Coronary artery (tissue), 2 donors: ENCODE results near the gene MLST8.

Source experiments
- DNase-seq: peaks from one replicate; pipeline ENCODE4 v3.0.0-alpha.2; 2017; ENCODE audit warnings: low spot score
- H3K27ac ChIP-seq, 2 donors: fragments of 200-600 bp; sonication (generic); one replicate each; pipeline ENCODE4 v1.5.1; 2016 to 2019
- H3K4me3 ChIP-seq: fragments of 200-600 bp; sonication (generic); 2 replicates; pipeline ENCODE4 v1.5.1; 2016; ENCODE audit warnings: mild to moderate bottlenecking, moderate library complexity
- CTCF ChIP-seq: fragments of 200-600 bp; sonication (generic); IDR thresholded peaks from one replicate; pipeline ENCODE4 v1.5.1; 2019; ENCODE audit warnings: antibody characterized with exemption

The MLST8 gene

GRCh38 chr16:2173916-2174315 lies 31.3 kb upstream of the MLST8 start:
- no peak for TF ChIP-seq CTCF
- no peak overlapping the region for H3K4me3 ChIP-seq
- no peak overlapping the region for H3K27ac ChIP-seq
- no peak for DNase-seq

GRCh38 chr16:2174396-2175131 lies 30.7 kb upstream of the MLST8 start:
- no peak for DNase-seq
- H3K4me3 ChIP-seq, result no peak overlapping the region
- no peak overlapping the region for H3K27ac ChIP-seq
- TF ChIP-seq CTCF, result no peak

DNA sequence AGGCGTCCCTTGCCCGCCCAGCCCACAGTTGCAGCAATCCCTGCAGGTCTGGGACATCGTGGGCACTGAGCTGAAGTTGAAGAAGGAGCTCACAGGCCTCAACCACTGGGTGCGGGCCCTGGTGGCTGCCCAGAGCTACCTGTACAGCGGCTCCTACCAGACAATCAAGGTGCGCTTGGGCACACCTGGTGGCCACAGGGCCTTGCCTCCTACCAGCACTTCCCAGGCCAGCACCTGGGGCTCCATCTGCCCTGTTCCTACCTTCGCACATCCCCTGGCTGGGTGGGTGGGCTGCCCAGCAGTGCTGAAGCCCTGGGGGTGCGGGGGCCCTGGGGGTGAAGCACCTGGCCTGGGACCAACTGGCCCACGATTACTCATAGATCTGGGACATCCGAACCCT lies 29.8 kb upstream of the MLST8 start:
- Histone ChIP-seq H3K27ac (no peak overlapping the region), H3K4me3 (no peak overlapping the region)
- no peak for DNase-seq
- no peak for TF ChIP-seq CTCF

DNA sequence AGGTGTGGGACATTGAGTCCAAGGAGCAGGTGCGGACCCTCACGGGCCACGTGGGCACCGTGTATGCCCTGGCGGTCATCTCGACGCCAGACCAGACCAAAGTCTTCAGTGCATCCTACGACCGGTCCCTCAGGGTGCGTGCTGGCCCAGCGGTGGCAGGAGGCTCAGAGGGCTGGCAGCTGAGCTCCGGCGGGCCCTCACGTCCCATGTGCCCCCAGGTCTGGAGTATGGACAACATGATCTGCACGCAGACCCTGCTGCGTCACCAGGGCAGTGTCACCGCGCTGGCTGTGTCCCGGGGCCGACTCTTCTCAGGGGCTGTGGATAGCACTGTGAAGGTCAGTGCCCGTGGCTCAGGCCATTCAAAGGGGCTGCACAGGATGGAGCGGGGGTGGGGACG lies 29.2 kb upstream of the MLST8 start:
- no peak for TF ChIP-seq CTCF
- Histone ChIP-seq H3K4me3 (no peak overlapping the region), H3K27ac (no peak overlapping the region)
- no peak for DNase-seq

GRCh38 chr16:2177101-2177500 lies 28.2 kb upstream of the MLST8 start:
- H3K4me3 ChIP-seq, result no peak overlapping the region

GRCh38 chr16:2177561-2177960 lies 27.7 kb upstream of the MLST8 start:
- no peak for TF ChIP-seq CTCF
- no peak overlapping the region for H3K27ac ChIP-seq
- H3K4me3 ChIP-seq, result no peak overlapping the region
- no peak for DNase-seq

More at GRCh38 chr16:2177101-2177500, 28.2 kb upstream of the MLST8 start:
- no peak for DNase-seq
- TF ChIP-seq CTCF, result no peak
- no peak overlapping the region for H3K27ac ChIP-seq

- H3K4me3 ChIP-seq, result no peak overlapping the region
- DNase-seq, result no peak
- TF ChIP-seq CTCF, result no peak
- no peak overlapping the region for H3K27ac ChIP-seq
These were observed 26.7 kb upstream of the MLST8 start for GRCh38 chr16:2178321-2179106.
